K562 (cell line): ENCODE data around the gene MED16. TPM values are rescaled to one million over a fixed set of nuclear protein-coding genes. Genes with fewer than 3 reads are reported as not detected.

Experiments
- CBX1 ChIP-seq: sonication (generic); IDR thresholded peaks from 2 replicates; pipeline ENCODE4 v1.6.1; 2016; ENCODE audit warnings: antibody characterized with exemption, low read depth, mild to moderate bottlenecking
- CBX3 ChIP-seq, 2 experiments: IDR thresholded peaks; 1 replicate in 1 of 2; 2 replicates in 1 of 2; pipeline ENCODE4 v1.6.1; 2012; ENCODE audit warnings: inconsistent platforms in 2 of 2, low read length in 2 of 2, borderline replicate concordance in 1 of 2, control low read depth in 1 of 2
- DDX20 ChIP-seq: fragments of 450-650 bp; IDR thresholded peaks from 2 replicates; pipeline ENCODE4 v1.6.1; 2016; ENCODE audit warnings: missing genetic modification characterization, low read depth, mild to moderate bottlenecking, missing compliant biosample characterization, moderate library complexity
- DIDO1 ChIP-seq: fragments of 450-650 bp; IDR thresholded peaks from 2 replicates; pipeline ENCODE4 v1.6.1; 2016; ENCODE audit warnings: low read depth, missing biosample characterization, missing genetic modification characterization
- ESRRB ChIP-seq: fragments of 250-450 bp; sonication (Bioruptor Pico); IDR thresholded peaks from 2 replicates; pipeline ENCODE4 v1.5.0; 2020; ENCODE audit warnings: mild to moderate bottlenecking, moderate library complexity, borderline replicate concordance
- FIP1L1 ChIP-seq: fragments of 200-400 bp; formaldehyde crosslinking; IDR thresholded peaks from 2 replicates; pipeline ENCODE4 v1.6.1; 2018; ENCODE audit warnings: mild to moderate bottlenecking, low read depth, low read length; ENCODE audit not compliant: poor library complexity, severe bottlenecking
- GABPA ChIP-seq: fragments of 200-800 bp; sonication (Bioruptor generic); conservative IDR thresholded peaks from 2 replicates; pipeline ENCODE4 v1.6.1; 2016; ENCODE audit warnings: low read depth, missing genetic modification characterization, missing compliant biosample characterization
- KDM1A ChIP-seq, 2 experiments: fragments of 450-650 bp; IDR thresholded peaks; 2 replicates each; pipeline ENCODE4 v1.6.1; 2016; ENCODE audit warnings: mild to moderate bottlenecking in 2 of 2
- MAFF ChIP-seq: IDR thresholded peaks from 2 replicates; pipeline ENCODE4 v1.6.1; 2012; ENCODE audit warnings: low read length, improper control_type of control experiment
- MEF2D ChIP-seq: conservative IDR thresholded peaks from 2 replicates; pipeline ENCODE4 v1.6.1; 2016; ENCODE audit warnings: low read depth, missing genetic modification characterization, missing compliant biosample characterization
- MEIS2 ChIP-seq: fragments of 450-650 bp; IDR thresholded peaks from 2 replicates; pipeline ENCODE4 v1.6.1; 2014; ENCODE audit warnings: mild to moderate bottlenecking; ENCODE audit not compliant: partially characterized antibody
- MYC ChIP-seq, 2 experiments: fragments of 250-450 bp in 1 of 2; sonication (Bioruptor Pico) in 1 of 2; IDR thresholded peaks; 2 replicates each; pipeline versions ENCODE4 v1.5.1 to v1.6.1; 2012 to 2021; ENCODE audit warnings: low read depth in 2 of 2, borderline replicate concordance in 1 of 2, improper control_type of control experiment in 1 of 2, low read length in 1 of 2, mild to moderate bottlenecking in 1 of 2, moderate library complexity in 1 of 2
- NEUROD1 ChIP-seq: fragments of 150-350 bp; IDR thresholded peaks from 2 replicates; pipeline ENCODE4 v1.6.1; 2014; ENCODE audit warnings: borderline replicate concordance, low read length, low read depth; ENCODE audit not compliant: partially characterized antibody
- POLR2G ChIP-seq: fragments of 200-400 bp; formaldehyde crosslinking; IDR thresholded peaks from 2 replicates; pipeline ENCODE4 v1.6.1; 2017; ENCODE audit warnings: low read depth, mild to moderate bottlenecking, antibody characterized with exemption, low read length, moderate library complexity
- RBFOX2 ChIP-seq: fragments of 200-400 bp; formaldehyde crosslinking; IDR thresholded peaks from 2 replicates; pipeline ENCODE4 v1.6.1; 2017; ENCODE audit warnings: low read depth, mild to moderate bottlenecking, low read length, moderate library complexity
- RBM25 ChIP-seq: fragments of 200-400 bp; formaldehyde crosslinking; IDR thresholded peaks from 2 replicates; pipeline ENCODE4 v1.6.1; 2018; ENCODE audit warnings: low read length, low read depth, moderate library complexity; ENCODE audit not compliant: severe bottlenecking
- TOE1 ChIP-seq, 2 experiments: fragments of 450-650 bp in 1 of 2; sonication (generic) in 1 of 2; formaldehyde crosslinking in 1 of 2; IDR thresholded peaks; 2 replicates each; pipeline versions ENCODE4 v1.7.1 to v1.8.0; 2016 to 2022; ENCODE audit warnings: borderline replicate concordance in 2 of 2, mild to moderate bottlenecking in 2 of 2, antibody characterized with exemption in 1 of 2, inconsistent platforms in 1 of 2, low read depth in 1 of 2, missing genetic modification reagents in 1 of 2, moderate library complexity in 1 of 2
- ZBED1 ChIP-seq: IDR thresholded peaks from 2 replicates; pipeline ENCODE4 v1.6.1; 2014
- ZBTB33 ChIP-seq: sonication (generic); formaldehyde crosslinking; IDR thresholded peaks from 2 replicates; pipeline ENCODE4 v1.8.1; 2023; ENCODE audit warnings: mild to moderate bottlenecking, missing genetic modification reagents
- ZNF239 ChIP-seq: fragments of 250-450 bp; sonication (Bioruptor Pico); IDR thresholded peaks from 2 replicates; pipeline ENCODE4 v1.4.0; 2020; ENCODE audit warnings: mild to moderate bottlenecking
- ZNF518B ChIP-seq: fragments of 250-450 bp; sonication (Bioruptor Pico); IDR thresholded peaks from 2 replicates; pipeline ENCODE4 v1.5.0; 2021; ENCODE audit warnings: mild to moderate bottlenecking, moderate library complexity
- ZNF561 ChIP-seq: fragments of 450-650 bp; formaldehyde crosslinking; conservative IDR thresholded peaks from 2 replicates; pipeline ENCODE4 v1.4.0; 2020; ENCODE audit warnings: mild to moderate bottlenecking, moderate library complexity
- polyA plus RNA-seq, 8 experiments: library from polyadenylated mRNA; depleted of rRNA in 4 of 8; stranded (reverse) in 5 of 8; unstranded in 3 of 8; fragments of >200 nt; fragmentation: Nextera tagmentation in 2 of 8; fragmentation: Illumina TruSeq in 1 of 8; extraction: Ambion mirVana in 2 of 8; extraction: Trizol in 1 of 8; gene quantifications; 2 replicates each; pipeline versions ENCODE4 v1.2.1 to v1.2.3, GENCODE V29; 2011 to 2014; ENCODE audit warnings: inconsistent platforms in 1 of 8, missing spikeins in 1 of 8
- total RNA-seq, 7 experiments: library from RNA; depleted of rRNA in 6 of 7; stranded (reverse); fragments of >200 nt in 6 of 7; fragmentation: Illumina TruSeq in 2 of 7; extraction: Trizol in 2 of 7; gene quantifications; 2 replicates each; pipeline versions ENCODE4 v1.2.1 to v1.2.3, GENCODE V29; 2011 to 2021; ENCODE audit warnings: low replicate concordance in 1 of 7

Gene MED16
- total and polyA plus RNA-seq, 9 of the 15 experiments (the other 6 are each of a cell fraction or from before 2014, with no cell fraction given) = 0.89 to 59.9 (median 8.6) TPM

GRCh38 chr19:919199-920050 is 26.4 kb upstream of the MED16 start (continued):
- TF ChIP-seq ZNF518B (CRISPR knock-in tag) = no peak
- no peak for TF ChIP-seq ZBED1
- no peak for TF ChIP-seq ZNF561
- TF ChIP-seq RBM25 = peak; percentile 88
- TF ChIP-seq NEUROD1 = no peak
- TF ChIP-seq DDX20 (tag) = no peak
- no peak for TF ChIP-seq TOE1 (IDR thresholded peaks at IDR 0.05; ENCODE audit: borderline replicate concordance)
- no peak for TF ChIP-seq TOE1 (CRISPR knock-in tag; IDR thresholded peaks at IDR 0.05; ENCODE audit: borderline replicate concordance, low read depth)
- no peak for TF ChIP-seq MEF2D (tag)
- TF ChIP-seq KDM1A (IDR thresholded peaks at IDR 0.05) = peak in 1 of 2 experiments; percentile 51; a peak in 1 of 4 replicates
- TF ChIP-seq ZBTB33 (CRISPR knock-in tag) = peak; percentile 98
- TF ChIP-seq ESRRB (CRISPR knock-in tag) = no peak
- no peak for TF ChIP-seq GABPA (tag)
- no peak for TF ChIP-seq MAFF
- TF ChIP-seq DIDO1 (tag) = no peak
- TF ChIP-seq FIP1L1 = peak; percentile 49
- TF ChIP-seq ZNF239 (CRISPR knock-in tag) = no peak
- peak; percentile 61 for TF ChIP-seq POLR2G
- peak; percentile 59; the same call in 1 of the 2 replicates for TF ChIP-seq CBX1
- no peak for TF ChIP-seq MYC (IDR thresholded peaks at IDR 0.05; ENCODE audit: low read depth, low read length)
- TF ChIP-seq MYC (CRISPR knock-in tag; IDR thresholded peaks at IDR 0.05; ENCODE audit: borderline replicate concordance, low read depth) = no peak
- no peak for TF ChIP-seq CBX3 (IDR thresholded peaks at IDR 0.05; ENCODE audit: borderline replicate concordance in 1 of 2, low read length in 2 of 2)
- TF ChIP-seq MEIS2 = no peak
- peak; percentile 38; the same call in 1 of the 2 replicates for TF ChIP-seq RBFOX2
